Parathyroid adenoma (tissue), 2 donors: ENCODE data around the gene MGMT.

ENCODE experiments used
- H2AFZ ChIP-seq: fragments of 300-600 bp; sonication (generic); one replicate; pipeline ENCODE4 v1.7.0; 2017; ENCODE audit warnings: antibody characterized with exemption, mild to moderate bottlenecking
- H3K27ac ChIP-seq: fragments of 300-600 bp; sonication (generic); one replicate; pipeline ENCODE4 v1.7.0; 2017
- H3K27me3 ChIP-seq: fragments of 300-600 bp; sonication (generic); one replicate; pipeline ENCODE4 v1.7.0; 2017; ENCODE audit warnings: low read length; ENCODE audit not compliant: control insufficient read depth, insufficient read depth
- H3K36me3 ChIP-seq: fragments of 300-600 bp; sonication (generic); one replicate; pipeline ENCODE4 v1.7.0; 2017; ENCODE audit warnings: low read length; ENCODE audit not compliant: control insufficient read depth, insufficient read depth
- H3K4me1 ChIP-seq: fragments of 300-600 bp; sonication (generic); one replicate; pipeline ENCODE4 v1.7.0; 2017; ENCODE audit warnings: control low read depth
- H3K4me2 ChIP-seq: fragments of 300-600 bp; sonication (generic); one replicate; pipeline ENCODE4 v1.7.0; 2017; ENCODE audit warnings: low read length
- H3K4me3 ChIP-seq: fragments of 300-600 bp; sonication (generic); one replicate; pipeline ENCODE4 v1.7.0; 2017; ENCODE audit warnings: low read depth, low read length
- H3K79me2 ChIP-seq: fragments of 300-600 bp; sonication (generic); one replicate; pipeline ENCODE4 v1.7.0; 2017; ENCODE audit warnings: control low read depth
- H3K9ac ChIP-seq: fragments of 300-600 bp; sonication (generic); one replicate; pipeline ENCODE4 v1.7.0; 2017; ENCODE audit warnings: mild to moderate bottlenecking
- H3K9me3 ChIP-seq: fragments of 300-600 bp; sonication (generic); one replicate; pipeline ENCODE4 v1.7.0; 2017; ENCODE audit warnings: low read length; ENCODE audit not compliant: control insufficient read depth
- TF ChIP-seq, protein P1 (sequence below): fragments of 300-600 bp; sonication (generic); IDR thresholded peaks from one replicate; pipeline ENCODE4 v1.7.0; 2017; ENCODE audit warnings: antibody characterized with exemption, mild to moderate bottlenecking
- donor health status: primary hyperparathyroidism.

MGMT gene

DNA sequence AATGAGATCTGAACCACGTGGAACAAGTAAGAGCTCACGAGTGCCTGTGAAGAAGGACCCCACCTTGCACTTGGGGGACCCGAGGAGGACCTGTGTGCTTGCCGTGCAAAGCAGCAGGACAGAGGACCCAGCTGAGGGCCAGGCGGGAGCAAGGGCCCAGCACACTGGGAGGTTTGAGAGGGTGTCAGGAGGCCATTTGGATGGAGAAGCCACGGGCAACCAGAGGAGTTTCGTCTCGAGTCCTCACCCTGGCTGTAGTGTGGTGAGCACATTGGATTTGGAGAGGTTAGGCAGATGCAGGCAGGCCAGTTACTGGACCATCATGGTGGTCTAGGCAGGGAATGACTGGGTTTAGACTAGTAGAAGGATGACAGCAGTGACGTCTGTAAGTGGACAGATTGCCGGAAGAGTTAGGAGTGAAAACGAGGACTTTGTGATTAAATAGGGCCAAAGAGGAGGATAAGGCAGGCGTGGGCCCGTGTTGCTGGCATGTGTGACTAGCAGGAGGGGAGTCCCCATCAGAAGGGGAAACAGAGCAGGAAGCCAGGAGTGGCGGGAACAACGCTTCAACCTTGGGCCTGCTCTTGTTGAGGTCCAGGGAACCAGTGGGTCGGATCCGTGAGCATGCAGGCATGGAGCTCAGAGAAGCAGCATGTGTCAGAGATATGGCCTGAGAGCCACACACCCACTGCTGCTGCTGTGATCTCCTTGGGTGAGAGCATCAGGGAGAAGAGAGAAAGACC is 208.2 kb downstream of the MGMT start:
- Histone ChIP-seq H3K36me3 (no peaks in the 10 kb centered on the region), H3K4me3 (no peak overlapping the region), H3K4me1 (no peaks in the 10 kb centered on the region), H3K4me2 (no peak overlapping the region), H3K27me3 (no peaks in the 10 kb centered on the region), H3K9ac (no peak overlapping the region), H2AFZ (no peak overlapping the region), H3K9me3 (no peaks in the 10 kb centered on the region), H3K79me2 (no peaks in the 10 kb centered on the region), H3K27ac (no peak overlapping the region)
- TF ChIP-seq, protein P1, sequence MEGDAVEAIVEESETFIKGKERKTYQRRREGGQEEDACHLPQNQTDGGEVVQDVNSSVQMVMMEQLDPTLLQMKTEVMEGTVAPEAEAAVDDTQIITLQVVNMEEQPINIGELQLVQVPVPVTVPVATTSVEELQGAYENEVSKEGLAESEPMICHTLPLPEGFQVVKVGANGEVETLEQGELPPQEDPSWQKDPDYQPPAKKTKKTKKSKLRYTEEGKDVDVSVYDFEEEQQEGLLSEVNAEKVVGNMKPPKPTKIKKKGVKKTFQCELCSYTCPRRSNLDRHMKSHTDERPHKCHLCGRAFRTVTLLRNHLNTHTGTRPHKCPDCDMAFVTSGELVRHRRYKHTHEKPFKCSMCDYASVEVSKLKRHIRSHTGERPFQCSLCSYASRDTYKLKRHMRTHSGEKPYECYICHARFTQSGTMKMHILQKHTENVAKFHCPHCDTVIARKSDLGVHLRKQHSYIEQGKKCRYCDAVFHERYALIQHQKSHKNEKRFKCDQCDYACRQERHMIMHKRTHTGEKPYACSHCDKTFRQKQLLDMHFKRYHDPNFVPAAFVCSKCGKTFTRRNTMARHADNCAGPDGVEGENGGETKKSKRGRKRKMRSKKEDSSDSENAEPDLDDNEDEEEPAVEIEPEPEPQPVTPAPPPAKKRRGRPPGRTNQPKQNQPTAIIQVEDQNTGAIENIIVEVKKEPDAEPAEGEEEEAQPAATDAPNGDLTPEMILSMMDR, result no peak

DNA sequence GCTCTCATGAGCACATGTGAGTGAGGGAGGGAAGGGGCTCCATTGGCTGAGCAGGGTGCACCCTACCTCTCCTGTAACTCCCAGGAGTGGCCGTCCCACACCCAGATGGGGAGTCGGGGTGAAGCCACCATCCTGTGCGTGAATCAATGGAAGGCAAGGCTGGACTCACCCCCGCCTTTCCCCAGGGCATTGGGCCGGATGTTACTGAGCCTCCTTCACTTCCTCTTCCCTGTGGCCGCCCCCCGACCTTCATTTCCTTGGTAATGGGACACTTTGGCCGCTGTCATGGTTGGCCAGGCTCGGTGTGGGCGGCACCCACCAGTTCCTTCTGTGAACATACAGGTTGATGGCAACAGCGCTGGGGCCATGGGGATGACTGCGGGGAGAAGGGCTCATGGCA is 209.0 kb downstream of the MGMT start:
- no peaks in the 10 kb centered on the region for H3K4me1 ChIP-seq
- TF ChIP-seq, protein P1, result no peak
- no peak overlapping the region for H2AFZ ChIP-seq
- H3K36me3 ChIP-seq, result no peaks in the 10 kb centered on the region
- H3K79me2 ChIP-seq, result no peaks in the 10 kb centered on the region
- H3K9me3 ChIP-seq, result no peaks in the 10 kb centered on the region
- H3K4me2 ChIP-seq, result no peak overlapping the region
- no peaks in the 10 kb centered on the region for H3K27me3 ChIP-seq
- no peak overlapping the region for H3K9ac ChIP-seq
- H3K4me3 ChIP-seq, result no peak overlapping the region
- no peak overlapping the region for H3K27ac ChIP-seq

DNA sequence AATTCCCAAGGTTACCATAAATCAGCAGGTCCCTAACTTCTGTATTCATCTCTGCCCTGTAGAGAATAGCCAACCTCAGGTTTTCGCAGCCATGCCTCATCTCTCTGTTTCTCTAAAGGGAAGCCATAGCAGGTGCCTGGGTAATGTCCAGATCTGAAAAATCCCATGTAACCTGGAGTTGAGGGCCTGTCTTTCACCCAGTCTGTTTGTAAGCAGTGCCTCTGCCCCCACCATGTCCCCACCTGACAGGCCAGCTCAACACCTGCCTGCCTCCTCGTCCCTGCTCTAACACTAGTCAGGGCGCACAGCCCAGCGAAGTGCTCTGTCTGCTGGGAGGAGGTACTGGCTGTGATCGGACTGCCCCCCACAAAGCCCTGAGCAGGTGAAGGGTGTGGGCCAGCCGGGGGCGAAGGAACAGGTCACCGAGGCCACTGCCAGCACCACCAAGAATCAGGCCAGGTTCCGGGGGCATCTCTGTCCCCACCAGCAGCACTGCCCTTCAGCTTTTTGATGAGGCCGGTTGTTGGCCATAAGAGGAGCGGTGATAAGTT is 210.4 kb downstream of the MGMT start:
- no peaks in the 10 kb centered on the region for H3K36me3 ChIP-seq
- H3K9ac ChIP-seq, result no peak overlapping the region
- no peaks in the 10 kb centered on the region for H3K27me3 ChIP-seq
- TF ChIP-seq, protein P1, result no peak
- no peak overlapping the region for H3K27ac ChIP-seq
- no peaks in the 10 kb centered on the region for H3K79me2 ChIP-seq
- H3K4me3 ChIP-seq, result no peak overlapping the region
- H2AFZ ChIP-seq, result no peak overlapping the region
- H3K4me1 ChIP-seq, result no peaks in the 10 kb centered on the region
- no peak overlapping the region for H3K4me2 ChIP-seq
- H3K9me3 ChIP-seq, result no peaks in the 10 kb centered on the region

DNA sequence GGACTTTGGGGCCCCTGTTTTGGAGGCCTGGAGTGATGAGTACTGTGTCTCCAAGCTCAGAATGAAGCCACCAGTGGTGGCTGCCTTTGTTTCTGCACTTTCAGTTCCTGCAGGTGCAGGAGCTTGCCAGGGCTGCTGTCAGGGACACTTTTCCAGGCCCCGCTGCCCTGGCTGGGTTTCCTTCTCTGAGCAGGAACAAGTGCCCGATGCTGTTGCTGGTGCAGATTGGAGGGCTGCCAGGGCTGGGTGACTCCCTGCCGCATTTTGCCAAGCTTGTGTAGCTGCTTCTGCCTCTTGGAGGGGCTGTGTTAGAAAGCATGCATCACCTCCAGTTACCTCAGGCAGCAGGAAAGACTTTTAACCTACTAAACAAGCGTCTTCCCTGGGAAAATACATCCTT is 211.1 kb downstream of the MGMT start:
- TF ChIP-seq, protein P1, result no peak
- Histone ChIP-seq H3K4me2 (no peak overlapping the region), H3K9ac (no peak overlapping the region), H3K27me3 (no peaks in the 10 kb centered on the region), H3K27ac (no peak overlapping the region), H3K4me1 (no peaks in the 10 kb centered on the region), H3K36me3 (no peaks in the 10 kb centered on the region), H3K79me2 (no peaks in the 10 kb centered on the region), H2AFZ (no peak overlapping the region), H3K9me3 (no peaks in the 10 kb centered on the region), H3K4me3 (no peak overlapping the region)

- Histone ChIP-seq H3K4me1 (no peaks in the 10 kb centered on the region), H3K79me2 (no peaks in the 10 kb centered on the region), H3K9me3 (no peaks in the 10 kb centered on the region), H3K27me3 (no peaks in the 10 kb centered on the region), H3K9ac (no peak overlapping the region), H3K27ac (no peak overlapping the region), H3K4me3 (no peak overlapping the region), H2AFZ (no peak overlapping the region), H3K4me2 (no peak overlapping the region), H3K36me3 (no peaks in the 10 kb centered on the region)
- TF ChIP-seq, protein P1, result no peak
These were observed 212.2 kb downstream of the MGMT start for GRCh38 chr10:129679207-129679606.
